H1 (cell line): Measurements from ENCODE around the gene SERHL2. TPM values are rescaled to one million over a fixed set of nuclear protein-coding genes. Genes with fewer than 3 reads are reported as not detected.

Experiments used
- CTCF ChIA-PET: fragments of 300-600 bp; sonication (Branson Sonifier 250); formaldehyde crosslinking; loops from one replicate; lab custom pipeline; 2021; ENCODE audit not compliant: partially characterized antibody; lab: Charles Lee
- POLR2A ChIA-PET: fragments of 300-600 bp; sonication (Branson Sonifier 250); formaldehyde crosslinking; loops from one replicate; lab custom pipeline; 2021; ENCODE audit warnings: inconsistent platforms; ENCODE audit not compliant: partially characterized antibody; lab: Charles Lee
- DNase-seq, 2 experiments: peaks; one replicate each; pipeline versions ENCODE4 v3.0.0 to v3.0.0-alpha.2; 2010 to 2022; ENCODE audit warnings: low spot score in 2 of 2, low read depth in 1 of 2, mixed read lengths in 1 of 2
- FAIRE-seq: peaks from 2 replicates; lab custom pipeline; 2011; peaks lifted over from hg19 to GRCh38; lab: Jason Lieb, UNC
- H2AFZ ChIP-seq: 2 replicates; pipeline ENCODE4 v1.8.1; 2012; ENCODE audit warnings: low read length, inconsistent platforms
- H2AK5ac ChIP-seq: 2 replicates; pipeline ENCODE4 v1.6.1; 2013; ENCODE audit warnings: low read depth, low read length
- H2BK120ac ChIP-seq: replicated peaks from 2 replicates; pipeline ENCODE3; 2013; ENCODE audit warnings: low read depth, low read length, inconsistent platforms
- H2BK12ac ChIP-seq: 2 replicates; pipeline ENCODE4 v1.6.1; 2013; ENCODE audit warnings: low read depth, low read length
- H2BK15ac ChIP-seq: 2 replicates; pipeline ENCODE4 v1.6.1; 2013; ENCODE audit warnings: low read length
- H2BK20ac ChIP-seq: 2 replicates; pipeline ENCODE4 v1.6.1; 2013; ENCODE audit warnings: low read length
- H2BK5ac ChIP-seq: 2 replicates; pipeline ENCODE4 v1.6.1; 2013; ENCODE audit warnings: low read depth, low read length
- H3K14ac ChIP-seq: 2 replicates; pipeline ENCODE4 v1.6.1; 2013; ENCODE audit warnings: inconsistent platforms; ENCODE audit not compliant: insufficient read length
- H3K18ac ChIP-seq: 2 replicates; pipeline ENCODE4 v1.6.1; 2013; ENCODE audit warnings: low read length; ENCODE audit errors: extremely low read depth
- H3K23ac ChIP-seq: 2 replicates; pipeline ENCODE4 v1.6.1; 2013; ENCODE audit warnings: inconsistent platforms; ENCODE audit not compliant: insufficient read length
- H3K23me2 ChIP-seq: 2 replicates; pipeline ENCODE4 v1.6.1; 2013; ENCODE audit warnings: low read depth, low read length
- H3K27ac ChIP-seq: 2 replicates; pipeline ENCODE4 v1.6.1; 2011; ENCODE audit warnings: low read depth, low read length, inconsistent platforms
- H3K27me3 ChIP-seq, 4 experiments: replicated peaks in 1 of 4; 1 replicate in 1 of 4; 2 replicates in 3 of 4; pipeline versions ENCODE4 v1.6.1 to v1.8.1; 2011 to 2013; ENCODE audit warnings: low read length in 3 of 4, mild to moderate bottlenecking in 3 of 4, inconsistent platforms in 2 of 4, mixed read lengths in 2 of 4, moderate library complexity in 1 of 4; ENCODE audit not compliant: control insufficient read depth in 3 of 4, insufficient read depth in 3 of 4; ENCODE audit errors: extremely low read depth in 1 of 4
- H3K36me3 ChIP-seq, 4 experiments: 2 replicates each; pipeline versions ENCODE4 v1.6.1 to v1.8.1; 2011 to 2013; ENCODE audit warnings: mild to moderate bottlenecking in 4 of 4, low read length in 3 of 4, moderate library complexity in 2 of 4, control low read depth in 1 of 4, inconsistent platforms in 1 of 4; ENCODE audit not compliant: insufficient read depth in 4 of 4, control insufficient read depth in 2 of 4
- H3K4ac ChIP-seq: replicated peaks from 2 replicates; pipeline ENCODE3; 2013; ENCODE audit warnings: low read length, low read depth, mixed read lengths, inconsistent platforms; ENCODE audit not compliant: insufficient read length
- H3K4me1 ChIP-seq, 4 experiments: replicated peaks in 1 of 4; 1 replicate in 1 of 4; 2 replicates in 3 of 4; pipeline versions ENCODE4 v1.6.1 to v1.8.1; 2011 to 2013; ENCODE audit warnings: low read length in 3 of 4, inconsistent platforms in 2 of 4, mixed read lengths in 1 of 4; ENCODE audit not compliant: insufficient read depth in 4 of 4, control insufficient read depth in 3 of 4
- H3K4me2 ChIP-seq, 2 experiments: 2 replicates each; pipeline versions ENCODE4 v1.6.1 to v1.8.1; 2011 to 2013; ENCODE audit warnings: low read depth in 2 of 2, low read length in 2 of 2, control low read depth in 1 of 2, inconsistent platforms in 1 of 2, mild to moderate bottlenecking in 1 of 2; ENCODE audit not compliant: insufficient read depth in 1 of 2
- H3K4me3 ChIP-seq, 4 experiments: fragments of 200-600, 300-600 bp in 1 of 4; sonication (generic), shearing (Covaris generic), sonication (Bioruptor Twin) in 1 of 4; 2 replicates each; pipeline versions ENCODE4 v1.5.1 to v1.8.1; 2011 to 2016; ENCODE audit warnings: low read length in 4 of 4, low read depth in 3 of 4, control low read depth in 2 of 4, inconsistent platforms in 2 of 4, mild to moderate bottlenecking in 2 of 4, mixed read lengths in 1 of 4, moderate library complexity in 1 of 4; ENCODE audit not compliant: insufficient read depth in 2 of 4; ENCODE audit errors: extremely low read depth in 1 of 4
- H3K56ac ChIP-seq: replicated peaks from 2 replicates; pipeline ENCODE3; 2013; ENCODE audit warnings: low read depth, mild to moderate bottlenecking, mixed read lengths, low read length, inconsistent platforms; ENCODE audit not compliant: insufficient read length
- H3K79me1 ChIP-seq: 2 replicates; pipeline ENCODE4 v1.6.1; 2013; ENCODE audit warnings: low read depth, low read length, control low read depth
- H3K79me2 ChIP-seq, 2 experiments: 2 replicates each; pipeline versions ENCODE4 v1.6.1 to v1.8.1; 2012 to 2013; ENCODE audit warnings: low read length in 2 of 2, mild to moderate bottlenecking in 2 of 2, inconsistent platforms in 1 of 2; ENCODE audit not compliant: insufficient read depth in 2 of 2, control insufficient read depth in 1 of 2
- H3K9ac ChIP-seq, 4 experiments: replicated peaks in 1 of 4; 1 replicate in 1 of 4; 2 replicates in 3 of 4; pipeline versions ENCODE4 v1.6.1 to v1.8.1; 2011 to 2013; ENCODE audit warnings: low read depth in 3 of 4, low read length in 3 of 4, control low read depth in 2 of 4, mild to moderate bottlenecking in 2 of 4, moderate library complexity in 2 of 4, inconsistent platforms in 1 of 4; ENCODE audit errors: extremely low read depth in 1 of 4
- H3K9me3 ChIP-seq, 2 experiments: 2 replicates each; pipeline versions ENCODE4 v1.6.1 to v1.8.1; 2012 to 2013; ENCODE audit warnings: mild to moderate bottlenecking in 2 of 2, moderate library complexity in 2 of 2, control low read depth in 1 of 2, inconsistent platforms in 1 of 2, low read depth in 1 of 2, low read length in 1 of 2, mixed read lengths in 1 of 2; ENCODE audit not compliant: insufficient read depth in 2 of 2
- H4K20me1 ChIP-seq, 2 experiments: replicated peaks in 1 of 2; 2 replicates each; pipeline versions ENCODE3 to v1.8.1; 2011 to 2013; ENCODE audit warnings: inconsistent platforms in 2 of 2, low read length in 2 of 2, mild to moderate bottlenecking in 1 of 2; ENCODE audit not compliant: insufficient read depth in 2 of 2, control insufficient read depth in 1 of 2
- H4K5ac ChIP-seq: 2 replicates; pipeline ENCODE4 v1.6.1; 2013; ENCODE audit warnings: low read length, low read depth, mixed read lengths, inconsistent platforms; ENCODE audit not compliant: insufficient read length
- H4K8ac ChIP-seq: 2 replicates; pipeline ENCODE4 v1.8.0; 2013; ENCODE audit warnings: mild to moderate bottlenecking, moderate library complexity, low read length, inconsistent platforms; ENCODE audit not compliant: insufficient read depth; ENCODE audit errors: extremely low read depth
- H4K91ac ChIP-seq: replicated peaks from 2 replicates; pipeline ENCODE3; 2013; ENCODE audit warnings: low read length, mixed read lengths, inconsistent platforms; ENCODE audit not compliant: insufficient read length
- ATF3 ChIP-seq: IDR thresholded peaks from 2 replicates; pipeline ENCODE4 v1.6.1; 2011; ENCODE audit warnings: low read depth, mild to moderate bottlenecking, low read length; ENCODE audit not compliant: insufficient read depth
- E2F6 ChIP-seq: IDR thresholded peaks from 2 replicates; pipeline ENCODE4 v1.6.1; 2012; ENCODE audit warnings: inconsistent platforms
- GTF2F1 ChIP-seq: IDR thresholded peaks from 2 replicates; pipeline ENCODE4 v1.6.1; 2012; ENCODE audit warnings: low read depth, low read length, improper control_type of control experiment, borderline replicate concordance
- SP4 ChIP-seq: IDR thresholded peaks from 2 replicates; pipeline ENCODE4 v1.6.1; 2012; ENCODE audit warnings: low read length, inconsistent platforms
- WGBS, 2 experiments: shearing (Covaris generic) in 1 of 2; methylation state at CpG; one replicate each; pipeline versions ENCODE4 v1.1.6 to v1.1.7; 2013 to 2015; ENCODE audit warnings: low lambda C conversion rate in 2 of 2, mixed read lengths in 2 of 2, inconsistent platforms in 1 of 2, low coverage in 1 of 2, missing lambda C conversion rate in 1 of 2; ENCODE audit not compliant: insufficient replicate concordance in 2 of 2, insufficient coverage in 1 of 2, insufficient read length in 1 of 2; ENCODE audit errors: extremely low coverage in 1 of 2, missing lambda C conversion rate in 1 of 2; 5-methylcytosine and 5-hydroxymethylcytosine counted together
- polyA plus RNA-seq, 7 experiments: library from polyadenylated mRNA; depleted of rRNA in 3 of 7; stranded (reverse) in 5 of 7; unstranded in 2 of 7; fragments of >200 nt in 5 of 7; fragments of 200-250 nt in 2 of 7; gene quantifications; 1 replicate in 5 of 7; 2 replicates in 1 of 7; 4 replicates in 1 of 7; pipeline versions ENCODE4 v1.2.1 to v1.2.3, GENCODE V29; 2011 to 2013; ENCODE audit warnings: missing spikeins in 2 of 7, mixed read lengths in 2 of 7
- total RNA-seq: library from RNA; stranded (reverse); fragmentation: NEBNext Ultra II Directional; extraction: Animal tissue kit (Norgen Biotek cat#: 25700); gene quantifications from 2 replicates; pipeline ENCODE4 v1.2.1, GENCODE V29; 2021

The SERHL2 gene
- total and polyA plus RNA-seq, 2 of the 8 experiments (the other 6 are each of a cell fraction or from before 2014, with no cell fraction given): 0.91 TPM; not detected in 1

- Histone ChIP-seq H4K91ac (no peak overlapping the region), H2BK20ac (no peak overlapping the region), H3K4me2 (no peak overlapping the region), H3K56ac (no peak overlapping the region), H3K14ac (no peak overlapping the region), H3K9ac (no peak overlapping the region), H2BK15ac (no peak overlapping the region), H4K20me1 (no peaks in the 10 kb centered on the region), H2AK5ac (no peak overlapping the region), H3K79me1 (no peaks in the 10 kb centered on the region), H3K27me3 (peaks cover 0 to 4% (median 4%) of the 10 kb centered on the region in 4 experiments; a peak in 4 of 7 replicates), H3K23ac (no peak overlapping the region), H3K79me2 (no peaks in the 10 kb centered on the region), H2AFZ (no peak overlapping the region), H3K4me3 (no peak overlapping the region), H3K36me3 (no peaks in the 10 kb centered on the region), H3K9me3 (peaks cover 7 to 9% of the 10 kb centered on the region in 2 experiments; a peak in 2 of 4 replicates), H3K18ac (no peak overlapping the region), H2BK12ac (0 out of 2 replicates have a peak overlapping the region, but pooled peaks have one; percentile 1), H2BK5ac (no peak overlapping the region), H4K5ac (no peak overlapping the region), H2BK120ac (no peak overlapping the region), H3K4ac (no peak overlapping the region), H3K27ac (no peak overlapping the region), H3K4me1 (peaks cover 0 to 7% (median 2%) of the 10 kb centered on the region in 4 experiments; a peak in 4 of 7 replicates), H3K23me2 (peaks cover 2% of the 10 kb centered on the region; the same call in 1 of the 2 replicates), H4K8ac (no peak overlapping the region; the same call in 1 of the 2 replicates)
- DNase-seq (no peak), FAIRE-seq (no peak)
- WGBS, 2 experiments: 91% methylated on average over 19 of the region's 19 CpGs; no CpG with 5 or more reads in 1 of the 2 experiments
- ChIA-PET POLR2A (no interaction called here), CTCF (interaction anchor here (1.2 to 2.1 kb wide), 3 partner anchors 11 to 43 kb away, joined by 3 to 9 read pairs (median 6); no protein-coding TSS in a partner anchor)
- no peak for TF ChIP-seq GTF2F1
- peak; percentile 64; the same call in 1 of the 2 replicates for TF ChIP-seq E2F6
- no peak for TF ChIP-seq SP4
- no peak for TF ChIP-seq ATF3
Observed at GRCh38 chr22:42548597-42549330, 5.0 kb upstream of the SERHL2 start.
